Measurements from ENCODE around the gene TMEM30B.
A peak's percentile ranks its signal among the peaks of the same experiment; 100 is the strongest.
"Not testable (repeated sequence)": the region's sequence is repeated elsewhere in the genome, so short reads cannot be mapped to it uniquely, and the experiment has no call there.

Gene TMEM30B

DNA sequence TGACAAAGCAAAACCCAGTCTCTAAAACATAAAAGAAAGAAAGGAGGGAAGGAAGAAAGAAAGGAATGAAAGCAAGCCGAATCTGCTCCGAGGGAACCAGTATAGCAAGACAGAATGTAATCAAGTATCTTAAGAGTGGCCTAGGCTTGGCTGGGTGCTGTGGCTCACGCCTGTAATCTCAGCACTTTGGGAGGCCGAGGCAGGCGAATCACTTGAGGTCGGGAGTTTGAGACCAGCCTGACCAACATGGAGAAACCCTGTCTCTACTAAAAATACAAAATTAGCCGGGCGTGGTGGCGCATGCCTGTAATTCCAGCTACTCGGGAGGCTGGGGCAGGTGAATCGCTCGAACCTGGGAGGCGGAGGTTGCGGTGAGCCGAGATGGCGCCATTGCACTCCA, 39.0 kb upstream of the TMEM30B start:
- POLR2A ChIA-PET = not testable (repeated sequence)

DNA sequence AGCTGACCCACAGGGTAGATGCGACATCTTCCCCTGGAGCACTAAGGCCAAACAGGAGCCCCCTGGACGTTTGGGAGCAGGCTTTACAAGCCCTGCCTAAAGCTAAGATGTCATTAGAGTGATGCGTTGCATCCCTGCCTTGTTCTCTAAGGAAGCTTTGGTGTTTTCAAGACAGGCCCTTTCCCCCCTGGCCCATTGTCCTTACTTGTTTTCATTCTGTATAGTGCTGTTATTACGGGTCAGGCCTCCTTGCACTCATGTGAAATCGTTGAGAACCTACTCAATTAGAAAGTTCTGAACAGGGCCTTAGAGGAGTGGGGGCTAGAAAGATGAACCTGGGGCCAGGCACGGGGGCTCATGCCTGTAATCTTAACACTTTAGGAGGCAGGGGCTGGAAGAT, 38.6 kb upstream of the TMEM30B start:
- TF ChIP-seq ZNF132 (tag by site-specific recombination; IDR thresholded peaks at IDR 0.05; ENCODE audit: borderline replicate concordance) (no peak), ZNF354C (tag by site-specific recombination; IDR thresholded peaks at IDR 0.05; ENCODE audit: borderline replicate concordance, low read depth) (no peak), SP7 (tag by site-specific recombination; IDR thresholded peaks at IDR 0.05) (no peak), ZNF10 (tag by site-specific recombination; IDR thresholded peaks at IDR 0.05) (no peak), MYNN (tag by site-specific recombination; IDR thresholded peaks at IDR 0.05; ENCODE audit: borderline replicate concordance) (no peak), ZNF341 (tag by site-specific recombination; IDR thresholded peaks at IDR 0.05; ENCODE audit: low read depth) (no peak), ZNF350 (tag by site-specific recombination; IDR thresholded peaks at IDR 0.05) (no peak)
- TF ChIP-seq, protein P1, sequence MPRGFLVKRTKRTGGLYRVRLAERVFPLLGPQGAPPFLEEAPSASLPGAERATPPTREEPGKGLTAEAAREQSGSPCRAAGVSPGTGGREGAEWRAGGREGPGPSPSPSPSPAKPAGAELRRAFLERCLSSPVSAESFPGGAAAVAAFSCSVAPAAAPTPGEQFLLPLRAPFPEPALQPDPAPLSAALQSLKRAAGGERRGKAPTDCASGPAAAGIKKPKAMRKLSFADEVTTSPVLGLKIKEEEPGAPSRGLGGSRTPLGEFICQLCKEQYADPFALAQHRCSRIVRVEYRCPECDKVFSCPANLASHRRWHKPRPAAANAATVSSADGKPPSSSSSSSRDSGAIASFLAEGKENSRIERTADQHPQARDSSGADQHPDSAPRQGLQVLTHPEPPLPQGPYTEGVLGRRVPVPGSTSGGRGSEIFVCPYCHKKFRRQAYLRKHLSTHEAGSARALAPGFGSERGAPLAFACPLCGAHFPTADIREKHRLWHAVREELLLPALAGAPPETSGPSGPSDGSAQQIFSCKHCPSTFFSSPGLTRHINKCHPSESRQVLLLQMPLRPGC (tag by site-specific recombination; IDR thresholded peaks at IDR 0.05) = no peak
- TF ChIP-seq, protein P2, sequence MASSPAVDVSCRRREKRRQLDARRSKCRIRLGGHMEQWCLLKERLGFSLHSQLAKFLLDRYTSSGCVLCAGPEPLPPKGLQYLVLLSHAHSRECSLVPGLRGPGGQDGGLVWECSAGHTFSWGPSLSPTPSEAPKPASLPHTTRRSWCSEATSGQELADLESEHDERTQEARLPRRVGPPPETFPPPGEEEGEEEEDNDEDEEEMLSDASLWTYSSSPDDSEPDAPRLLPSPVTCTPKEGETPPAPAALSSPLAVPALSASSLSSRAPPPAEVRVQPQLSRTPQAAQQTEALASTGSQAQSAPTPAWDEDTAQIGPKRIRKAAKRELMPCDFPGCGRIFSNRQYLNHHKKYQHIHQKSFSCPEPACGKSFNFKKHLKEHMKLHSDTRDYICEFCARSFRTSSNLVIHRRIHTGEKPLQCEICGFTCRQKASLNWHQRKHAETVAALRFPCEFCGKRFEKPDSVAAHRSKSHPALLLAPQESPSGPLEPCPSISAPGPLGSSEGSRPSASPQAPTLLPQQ (tag by site-specific recombination; IDR thresholded peaks at IDR 0.05) = no peak
- TF ChIP-seq, protein P3, sequence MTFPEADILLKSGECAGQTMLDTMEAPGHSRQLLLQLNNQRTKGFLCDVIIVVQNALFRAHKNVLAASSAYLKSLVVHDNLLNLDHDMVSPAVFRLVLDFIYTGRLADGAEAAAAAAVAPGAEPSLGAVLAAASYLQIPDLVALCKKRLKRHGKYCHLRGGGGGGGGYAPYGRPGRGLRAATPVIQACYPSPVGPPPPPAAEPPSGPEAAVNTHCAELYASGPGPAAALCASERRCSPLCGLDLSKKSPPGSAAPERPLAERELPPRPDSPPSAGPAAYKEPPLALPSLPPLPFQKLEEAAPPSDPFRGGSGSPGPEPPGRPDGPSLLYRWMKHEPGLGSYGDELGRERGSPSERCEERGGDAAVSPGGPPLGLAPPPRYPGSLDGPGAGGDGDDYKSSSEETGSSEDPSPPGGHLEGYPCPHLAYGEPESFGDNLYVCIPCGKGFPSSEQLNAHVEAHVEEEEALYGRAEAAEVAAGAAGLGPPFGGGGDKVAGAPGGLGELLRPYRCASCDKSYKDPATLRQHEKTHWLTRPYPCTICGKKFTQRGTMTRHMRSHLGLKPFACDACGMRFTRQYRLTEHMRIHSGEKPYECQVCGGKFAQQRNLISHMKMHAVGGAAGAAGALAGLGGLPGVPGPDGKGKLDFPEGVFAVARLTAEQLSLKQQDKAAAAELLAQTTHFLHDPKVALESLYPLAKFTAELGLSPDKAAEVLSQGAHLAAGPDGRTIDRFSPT (tag by site-specific recombination; IDR thresholded peaks at IDR 0.05) = no peak
- H3K36me3 ChIP-seq (ENCODE audit: control insufficient read depth in 2 of 2, insufficient read depth in 1 of 2, low read length in 2 of 2) = no peaks in the 10 kb centered on the region
- no peaks in the 10 kb centered on the region for H3K9me3 ChIP-seq (ENCODE audit: control insufficient read depth, insufficient read depth, low read depth, low read length)
- no peaks in the 10 kb centered on the region for H3K4me1 ChIP-seq (ENCODE audit: control insufficient read depth, insufficient read depth, low read length)
- ChIA-PET POLR2A (no interaction called here), CTCF (interaction anchor here (1.7 kb wide), 1 partner anchor 24 kb away, joined by 5 read pairs; no protein-coding TSS in a partner anchor)
- no peak overlapping the region for H3K4me3 ChIP-seq (ENCODE audit: low read depth, low read length)
- H3K27ac ChIP-seq (ENCODE audit: extremely low read depth, low read depth, low read length) = no peak overlapping the region

More for the DNA sequence above, 39.0 kb upstream of the TMEM30B start:
- CTCF ChIA-PET = interaction anchor here (1.7 kb wide), 1 partner anchor 24 kb away, joined by 5 read pairs; no protein-coding TSS in a partner anchor
- not testable (repeated sequence) for H3K36me3 ChIP-seq (ENCODE audit: control insufficient read depth in 2 of 2, insufficient read depth in 1 of 2, low read length in 2 of 2); H3K4me3 ChIP-seq (ENCODE audit: low read depth, low read length); H3K4me1 ChIP-seq (ENCODE audit: control insufficient read depth, insufficient read depth, low read length); H3K27ac ChIP-seq (ENCODE audit: extremely low read depth, low read depth, low read length); H3K9me3 ChIP-seq (ENCODE audit: control insufficient read depth, insufficient read depth, low read depth, low read length)
- peak; percentile 45 for TF ChIP-seq ZNF366 (tag by site-specific recombination; conservative IDR thresholded peaks at IDR 0.05)

DNA sequence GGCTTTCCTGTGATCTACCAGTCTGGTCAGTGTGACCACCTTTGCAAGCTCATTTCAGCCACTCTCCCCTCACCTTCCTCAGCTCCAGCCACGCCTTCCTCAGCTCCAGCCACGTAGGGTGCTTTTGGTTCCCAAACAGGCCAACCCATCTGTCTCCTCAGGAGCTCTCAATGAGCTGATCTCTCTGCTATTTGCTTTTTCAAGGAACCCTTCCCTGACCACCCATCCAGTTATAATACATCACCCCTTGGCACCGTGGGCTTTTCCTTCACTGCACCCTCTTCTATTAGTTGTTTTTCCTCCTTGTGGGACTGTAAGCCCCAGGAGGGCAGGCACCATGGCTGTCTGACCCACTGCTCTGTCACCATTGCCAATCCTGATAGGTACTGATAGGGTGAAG, 37.9 kb upstream of the TMEM30B start:
- H3K27ac ChIP-seq (ENCODE audit: extremely low read depth, low read depth, low read length) = no peak overlapping the region
- no peaks in the 10 kb centered on the region for H3K9me3 ChIP-seq (ENCODE audit: control insufficient read depth, insufficient read depth, low read depth, low read length)
- H3K36me3 ChIP-seq (ENCODE audit: control insufficient read depth in 2 of 2, insufficient read depth in 1 of 2, low read length in 2 of 2) = no peaks in the 10 kb centered on the region
- ChIA-PET CTCF (interaction anchor here (1.7 kb wide), 1 partner anchor 23 kb away, joined by 5 read pairs; no protein-coding TSS in a partner anchor), POLR2A (no interaction called here)
- TF ChIP-seq ZNF521 (tag by site-specific recombination; IDR thresholded peaks at IDR 0.05) = no peak
- TF ChIP-seq ZNF792 (tag by site-specific recombination; IDR thresholded peaks at IDR 0.05) = no peak
- TF ChIP-seq, protein P4, sequence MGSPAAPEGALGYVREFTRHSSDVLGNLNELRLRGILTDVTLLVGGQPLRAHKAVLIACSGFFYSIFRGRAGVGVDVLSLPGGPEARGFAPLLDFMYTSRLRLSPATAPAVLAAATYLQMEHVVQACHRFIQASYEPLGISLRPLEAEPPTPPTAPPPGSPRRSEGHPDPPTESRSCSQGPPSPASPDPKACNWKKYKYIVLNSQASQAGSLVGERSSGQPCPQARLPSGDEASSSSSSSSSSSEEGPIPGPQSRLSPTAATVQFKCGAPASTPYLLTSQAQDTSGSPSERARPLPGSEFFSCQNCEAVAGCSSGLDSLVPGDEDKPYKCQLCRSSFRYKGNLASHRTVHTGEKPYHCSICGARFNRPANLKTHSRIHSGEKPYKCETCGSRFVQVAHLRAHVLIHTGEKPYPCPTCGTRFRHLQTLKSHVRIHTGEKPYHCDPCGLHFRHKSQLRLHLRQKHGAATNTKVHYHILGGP (tag by site-specific recombination; IDR thresholded peaks at IDR 0.05) = no peak
- TF ChIP-seq ZNF548 (tag by site-specific recombination; IDR thresholded peaks at IDR 0.05) = no peak
- TF ChIP-seq ZBTB7A (tag by site-specific recombination; IDR thresholded peaks at IDR 0.05; ENCODE audit: low read depth) = no peak
- TF ChIP-seq, protein P5, sequence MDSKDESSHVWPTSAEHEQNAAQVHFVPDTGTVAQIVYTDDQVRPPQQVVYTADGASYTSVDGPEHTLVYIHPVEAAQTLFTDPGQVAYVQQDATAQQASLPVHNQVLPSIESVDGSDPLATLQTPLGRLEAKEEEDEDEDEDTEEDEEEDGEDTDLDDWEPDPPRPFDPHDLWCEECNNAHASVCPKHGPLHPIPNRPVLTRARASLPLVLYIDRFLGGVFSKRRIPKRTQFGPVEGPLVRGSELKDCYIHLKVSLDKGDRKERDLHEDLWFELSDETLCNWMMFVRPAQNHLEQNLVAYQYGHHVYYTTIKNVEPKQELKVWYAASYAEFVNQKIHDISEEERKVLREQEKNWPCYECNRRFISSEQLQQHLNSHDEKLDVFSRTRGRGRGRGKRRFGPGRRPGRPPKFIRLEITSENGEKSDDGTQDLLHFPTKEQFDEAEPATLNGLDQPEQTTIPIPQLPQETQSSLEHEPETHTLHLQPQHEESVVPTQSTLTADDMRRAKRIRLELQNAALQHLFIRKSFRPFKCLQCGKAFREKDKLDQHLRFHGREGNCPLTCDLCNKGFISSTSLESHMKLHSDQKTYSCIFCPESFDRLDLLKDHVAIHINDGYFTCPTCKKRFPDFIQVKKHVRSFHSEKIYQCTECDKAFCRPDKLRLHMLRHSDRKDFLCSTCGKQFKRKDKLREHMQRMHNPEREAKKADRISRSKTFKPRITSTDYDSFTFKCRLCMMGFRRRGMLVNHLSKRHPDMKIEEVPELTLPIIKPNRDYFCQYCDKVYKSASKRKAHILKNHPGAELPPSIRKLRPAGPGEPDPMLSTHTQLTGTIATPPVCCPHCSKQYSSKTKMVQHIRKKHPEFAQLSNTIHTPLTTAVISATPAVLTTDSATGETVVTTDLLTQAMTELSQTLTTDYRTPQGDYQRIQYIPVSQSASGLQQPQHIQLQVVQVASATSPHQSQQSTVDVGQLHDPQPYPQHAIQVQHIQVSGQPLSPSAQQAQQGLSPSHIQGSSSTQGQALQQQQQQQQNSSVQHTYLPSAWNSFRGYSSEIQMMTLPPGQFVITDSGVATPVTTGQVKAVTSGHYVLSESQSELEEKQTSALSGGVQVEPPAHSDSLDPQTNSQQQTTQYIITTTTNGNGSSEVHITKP (tag by site-specific recombination; IDR thresholded peaks at IDR 0.05) = no peak
- TF ChIP-seq GLI4 (tag by site-specific recombination; IDR thresholded peaks at IDR 0.05) = no peak
- H3K4me1 ChIP-seq (ENCODE audit: control insufficient read depth, insufficient read depth, low read length) = no peaks in the 10 kb centered on the region
- H3K4me3 ChIP-seq (ENCODE audit: low read depth, low read length) = no peak overlapping the region
